ENCODE results near the gene TALDO1.
"Not testable (repeated sequence)": the region's sequence is repeated elsewhere in the genome, so short reads cannot be mapped to it uniquely, and the experiment has no call there.

The TALDO1 gene

GRCh38 chr11:734541-734940 is 12.7 kb upstream of the TALDO1 start:
- not testable (repeated sequence) for DNase-seq (ENCODE audit: low read depth in 2 of 2)

GRCh38 chr11:737366-737765 is 9.9 kb upstream of the TALDO1 start:
- no peak for DNase-seq (ENCODE audit: low read depth in 2 of 2)

GRCh38 chr11:737899-738298 is 9.4 kb upstream of the TALDO1 start:
- not testable (repeated sequence) for DNase-seq (ENCODE audit: low read depth in 2 of 2)

- DNase-seq (ENCODE audit: low read depth in 2 of 2) = no peak
Observed at GRCh38 chr11:742156-742546, 5.1 kb upstream of the TALDO1 start.

- DNase-seq (ENCODE audit: low read depth in 2 of 2) = no peak
Observed at GRCh38 chr11:742571-743201, 4.6 kb upstream of the TALDO1 start.

- no peak for DNase-seq (ENCODE audit: low read depth in 2 of 2)
Observed at GRCh38 chr11:745428-745827, 1.8 kb upstream of the TALDO1 start.

GRCh38 chr11:746289-747157 is 741 bp upstream of the TALDO1 start:
- DNase-seq (ENCODE audit: low read depth in 2 of 2) = peak in 1 of 2 experiments; percentile 26

GRCh38 chr11:748007-748359 is 719 bp downstream of the TALDO1 start:
- DNase-seq (ENCODE audit: low read depth in 2 of 2) = no peak

- DNase-seq (ENCODE audit: low read depth in 2 of 2) = no peak
Observed at GRCh38 chr11:749731-750130, 2.5 kb downstream of the TALDO1 start.

- no peak for DNase-seq (ENCODE audit: low read depth in 2 of 2)
Observed at GRCh38 chr11:760236-760635, 13.0 kb downstream of the TALDO1 start.

- DNase-seq (ENCODE audit: low read depth in 2 of 2) = no peak
Observed at GRCh38 chr11:761526-762108, 14.4 kb downstream of the TALDO1 start.

- DNase-seq (ENCODE audit: low read depth in 2 of 2) = no peak
Observed at GRCh38 chr11:762421-763072, 15.3 kb downstream of the TALDO1 start.

- DNase-seq (ENCODE audit: low read depth in 2 of 2) = no peak
Observed at GRCh38 chr11:763073-763463, 15.8 kb downstream of the TALDO1 start.

- no peak for DNase-seq (ENCODE audit: low read depth in 2 of 2)
Observed at GRCh38 chr11:763549-764321, 16.5 kb downstream of the TALDO1 start.

GRCh38 chr11:764322-765024 is 17.2 kb downstream of the TALDO1 start:
- DNase-seq (ENCODE audit: low read depth in 2 of 2) = no peak

GRCh38 chr11:765025-765801 is 17.9 kb downstream of the TALDO1 start:
- DNase-seq (ENCODE audit: low read depth in 2 of 2) = peak in 1 of 2 experiments; percentile 45

GRCh38 chr11:765802-766091 is 18.5 kb downstream of the TALDO1 start:
- DNase-seq (ENCODE audit: low read depth in 2 of 2) = no peak

GRCh38 chr11:766106-766935 is 19.1 kb downstream of the TALDO1 start:
- DNase-seq (ENCODE audit: low read depth in 2 of 2) = no peak

- DNase-seq (ENCODE audit: low read depth in 2 of 2) = no peak
Observed at GRCh38 chr11:766936-767210, 19.6 kb downstream of the TALDO1 start.

- DNase-seq (ENCODE audit: low read depth in 2 of 2) = no peak
Observed at GRCh38 chr11:767238-767637, 20.0 kb downstream of the TALDO1 start.
